Epithelial cell of esophagus (primary cell): ENCODE results near the gene ZC3H15.

Experiments used
- DNase-seq: peaks from one replicate; pipeline ENCODE4 v3.0.0; 2010; ENCODE audit warnings: low read depth
- H3K4me3 ChIP-seq: 2 replicates; pipeline ENCODE4 v1.5.1; 2011; ENCODE audit warnings: mild to moderate bottlenecking, low read length, control low read depth
- TF ChIP-seq, protein P1 (sequence below): IDR thresholded peaks from 2 replicates; pipeline ENCODE4 v1.5.1; 2011; ENCODE audit warnings: low read depth, mild to moderate bottlenecking, low read length, control low read depth, inconsistent platforms; ENCODE audit not compliant: insufficient read depth; ENCODE audit errors: missing control alignments

Gene ZC3H15

DNA sequence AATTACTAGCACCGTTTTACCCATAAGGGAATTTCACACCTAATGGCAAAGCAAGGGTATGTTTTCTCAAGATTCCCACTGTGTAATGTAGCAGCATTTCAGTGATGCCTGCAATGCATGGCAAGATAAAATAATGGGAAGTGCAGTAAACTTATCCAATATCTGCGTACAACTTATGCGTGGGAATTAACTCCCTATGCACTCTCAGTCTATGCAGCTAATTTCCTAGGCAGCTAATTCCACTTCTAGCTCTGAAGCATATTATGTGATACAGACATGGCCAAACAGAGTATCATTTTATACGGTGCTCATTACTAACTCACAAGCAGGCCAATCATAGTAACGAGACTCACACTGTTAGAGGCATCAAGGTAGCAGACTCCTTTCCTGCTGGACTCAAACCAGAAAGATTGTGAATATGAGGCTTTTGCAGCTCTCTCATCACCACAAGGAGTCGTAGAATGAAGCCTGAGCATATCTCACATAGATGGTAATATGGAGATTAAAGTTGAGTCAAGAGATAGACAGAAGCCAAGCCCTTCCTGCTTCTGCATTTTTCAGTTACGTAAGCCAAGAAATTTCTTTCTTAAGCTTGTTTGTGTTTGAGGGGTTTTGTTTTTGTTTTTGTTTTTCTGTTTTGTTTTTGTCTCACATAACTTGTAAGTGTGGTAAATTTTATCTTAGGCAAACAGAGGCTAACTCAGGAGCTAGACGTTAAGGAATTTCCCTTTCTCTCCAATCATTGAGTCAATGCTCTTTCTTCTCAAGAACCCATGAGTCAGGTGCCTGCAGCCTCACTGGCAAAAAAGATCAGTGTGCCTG, 69.0 kb downstream of the ZC3H15 start:
- TF ChIP-seq, protein P1, sequence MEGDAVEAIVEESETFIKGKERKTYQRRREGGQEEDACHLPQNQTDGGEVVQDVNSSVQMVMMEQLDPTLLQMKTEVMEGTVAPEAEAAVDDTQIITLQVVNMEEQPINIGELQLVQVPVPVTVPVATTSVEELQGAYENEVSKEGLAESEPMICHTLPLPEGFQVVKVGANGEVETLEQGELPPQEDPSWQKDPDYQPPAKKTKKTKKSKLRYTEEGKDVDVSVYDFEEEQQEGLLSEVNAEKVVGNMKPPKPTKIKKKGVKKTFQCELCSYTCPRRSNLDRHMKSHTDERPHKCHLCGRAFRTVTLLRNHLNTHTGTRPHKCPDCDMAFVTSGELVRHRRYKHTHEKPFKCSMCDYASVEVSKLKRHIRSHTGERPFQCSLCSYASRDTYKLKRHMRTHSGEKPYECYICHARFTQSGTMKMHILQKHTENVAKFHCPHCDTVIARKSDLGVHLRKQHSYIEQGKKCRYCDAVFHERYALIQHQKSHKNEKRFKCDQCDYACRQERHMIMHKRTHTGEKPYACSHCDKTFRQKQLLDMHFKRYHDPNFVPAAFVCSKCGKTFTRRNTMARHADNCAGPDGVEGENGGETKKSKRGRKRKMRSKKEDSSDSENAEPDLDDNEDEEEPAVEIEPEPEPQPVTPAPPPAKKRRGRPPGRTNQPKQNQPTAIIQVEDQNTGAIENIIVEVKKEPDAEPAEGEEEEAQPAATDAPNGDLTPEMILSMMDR, result no peak
- DNase-seq, result peak; percentile 75
- H3K4me3 ChIP-seq, result no peak overlapping the region

DNA sequence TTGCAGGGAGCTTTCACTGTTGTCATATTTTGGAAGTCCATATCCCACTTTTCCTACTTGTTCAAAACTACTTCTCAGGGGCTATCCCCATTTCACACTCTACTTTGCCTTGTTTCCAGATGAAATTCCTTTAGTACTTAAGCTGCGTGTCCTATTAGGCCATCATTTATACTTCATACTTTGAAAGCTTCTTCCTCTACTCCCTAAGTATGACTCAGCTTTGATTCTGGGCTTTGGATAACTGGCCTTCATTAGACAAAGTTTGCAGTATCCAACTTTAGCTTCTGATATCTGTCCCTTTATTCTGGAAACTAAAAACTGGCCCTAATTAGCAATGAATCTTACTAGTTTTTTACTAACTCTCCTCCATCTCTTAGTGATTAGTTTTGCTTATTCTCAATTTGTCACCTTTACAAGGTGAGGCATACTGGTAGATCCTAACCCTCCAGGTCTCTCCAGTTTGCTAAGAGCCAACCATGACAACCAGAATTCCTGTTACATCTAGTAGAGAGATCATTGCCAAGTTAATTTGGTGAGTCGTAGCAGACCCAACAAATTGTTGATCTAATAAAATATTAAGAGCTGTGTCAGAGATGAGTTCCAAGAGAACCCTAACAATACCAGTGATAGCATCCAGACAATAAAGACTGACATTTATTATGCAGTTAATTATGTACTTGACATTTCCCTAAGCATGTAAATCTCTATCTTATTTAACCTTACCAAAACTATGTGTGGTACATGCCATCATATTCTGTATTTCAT, 72.6 kb downstream of the ZC3H15 start:
- DNase-seq, result no peak
- no peak overlapping the region for H3K4me3 ChIP-seq
- TF ChIP-seq, protein P1, result no peak
